Cardiac fibroblast (primary cell): ENCODE results near the gene DQX1.

Experiments
- DNase-seq, 2 donors: peaks; one replicate each; pipeline versions ENCODE4 v3.0.0 to v3.0.0-alpha.2; 2010; ENCODE audit warnings: low read depth in 2 of 2
- H3K4me3 ChIP-seq, 2 donors: replicated peaks in 1 of 2; 1 replicate in 1 of 2; 2 replicates in 1 of 2; pipeline ENCODE4 v1.5.1; 2011; ENCODE audit warnings: low read depth in 2 of 2, low read length in 2 of 2, mild to moderate bottlenecking in 2 of 2, moderate library complexity in 1 of 2
- TF ChIP-seq, protein P1 (sequence below): IDR thresholded peaks from one replicate; pipeline ENCODE4 v1.5.1; 2011; ENCODE audit warnings: low read depth, mild to moderate bottlenecking, low read length, inconsistent platforms

The DQX1 gene

DNA sequence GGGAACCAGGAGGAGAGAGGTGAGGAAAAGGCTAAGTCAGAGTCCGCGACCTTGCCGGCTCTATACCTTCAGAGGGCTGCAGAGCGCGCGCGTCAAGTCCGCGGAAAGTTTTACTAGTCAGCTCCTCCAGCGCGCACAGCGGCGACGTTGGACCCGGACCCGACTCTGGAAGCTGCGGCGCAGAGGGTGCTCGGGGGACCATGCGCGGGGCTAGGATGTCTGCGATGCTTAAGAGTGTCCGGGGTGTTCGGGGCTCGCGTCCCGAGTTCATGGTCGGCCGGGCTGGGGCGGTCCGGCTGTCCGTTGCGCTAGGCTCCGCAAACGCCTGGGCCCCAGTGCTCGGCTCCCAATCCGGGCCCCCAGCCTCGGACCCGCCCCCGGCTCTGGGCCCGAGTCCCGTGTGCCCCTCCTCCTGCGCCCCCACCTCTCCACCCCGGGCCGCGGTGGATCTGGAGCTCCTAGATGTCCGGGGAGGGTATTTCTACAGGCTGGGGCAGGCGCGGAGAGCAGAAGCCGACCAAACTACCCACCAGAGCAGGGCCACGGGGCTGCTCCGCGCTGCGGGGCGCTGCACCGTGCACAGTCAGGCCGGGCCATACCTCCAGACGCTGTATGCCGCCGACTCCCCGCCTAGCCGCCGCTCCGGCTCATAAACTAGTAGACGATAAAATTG, 26.6 kb downstream of the DQX1 start, which contains the start of gene LBX2:
Gene LBX2, minus strand, starts transcription at position 337 of the 673 bp plus-strand sequence. Its CDS starts 66 bp downstream, at position 271.
- TF ChIP-seq, protein P1, sequence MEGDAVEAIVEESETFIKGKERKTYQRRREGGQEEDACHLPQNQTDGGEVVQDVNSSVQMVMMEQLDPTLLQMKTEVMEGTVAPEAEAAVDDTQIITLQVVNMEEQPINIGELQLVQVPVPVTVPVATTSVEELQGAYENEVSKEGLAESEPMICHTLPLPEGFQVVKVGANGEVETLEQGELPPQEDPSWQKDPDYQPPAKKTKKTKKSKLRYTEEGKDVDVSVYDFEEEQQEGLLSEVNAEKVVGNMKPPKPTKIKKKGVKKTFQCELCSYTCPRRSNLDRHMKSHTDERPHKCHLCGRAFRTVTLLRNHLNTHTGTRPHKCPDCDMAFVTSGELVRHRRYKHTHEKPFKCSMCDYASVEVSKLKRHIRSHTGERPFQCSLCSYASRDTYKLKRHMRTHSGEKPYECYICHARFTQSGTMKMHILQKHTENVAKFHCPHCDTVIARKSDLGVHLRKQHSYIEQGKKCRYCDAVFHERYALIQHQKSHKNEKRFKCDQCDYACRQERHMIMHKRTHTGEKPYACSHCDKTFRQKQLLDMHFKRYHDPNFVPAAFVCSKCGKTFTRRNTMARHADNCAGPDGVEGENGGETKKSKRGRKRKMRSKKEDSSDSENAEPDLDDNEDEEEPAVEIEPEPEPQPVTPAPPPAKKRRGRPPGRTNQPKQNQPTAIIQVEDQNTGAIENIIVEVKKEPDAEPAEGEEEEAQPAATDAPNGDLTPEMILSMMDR: no peak
- peak; percentile 33 to 35 for DNase-seq
- peak within 1 kb of the TSS; percentile 35 to 39 for H3K4me3 ChIP-seq

DNA sequence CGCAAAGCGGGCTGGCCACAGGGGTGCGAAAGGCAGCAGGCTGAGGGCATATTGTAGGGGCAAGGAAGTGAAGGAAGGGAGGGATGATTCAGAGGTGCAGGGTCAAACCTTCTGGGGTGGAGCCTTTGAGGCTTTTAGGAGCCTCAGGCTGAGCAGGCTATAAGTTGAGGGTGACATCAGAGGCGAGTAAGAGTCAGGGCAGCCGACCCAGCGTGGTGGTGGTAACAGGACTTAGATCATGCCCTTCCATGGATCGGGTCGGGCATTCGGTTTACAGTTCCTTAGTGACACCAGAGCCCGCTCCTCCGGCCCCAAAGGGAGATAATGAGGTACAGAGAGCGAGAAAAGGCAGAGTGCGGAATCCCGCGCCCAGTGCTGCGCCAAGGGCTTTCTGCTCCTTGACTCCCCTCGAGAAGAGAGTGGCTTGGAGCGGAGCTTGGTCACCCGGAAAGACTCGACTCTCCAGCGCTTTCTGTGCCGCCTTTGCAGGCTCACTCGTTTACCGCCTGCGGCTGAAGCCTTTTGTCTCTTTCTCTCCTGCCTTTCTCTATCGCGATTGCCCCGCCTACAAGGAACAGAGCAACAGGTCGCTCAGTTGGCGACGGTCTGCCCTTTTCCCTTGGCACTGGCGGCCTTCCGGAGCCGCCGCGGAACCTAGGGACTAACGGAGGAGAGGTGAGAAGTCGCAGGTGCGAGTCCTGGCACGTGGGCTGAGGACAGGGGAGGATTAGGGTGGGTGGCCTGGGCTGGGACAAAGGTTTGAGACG, 27.3 kb downstream of the DQX1 start:
- DNase-seq: peak in 1 of 2 donors; percentile 43
- H3K4me3 ChIP-seq: peak overlapping the region; percentile 35 to 39
- TF ChIP-seq, protein P1: no peak

DNA sequence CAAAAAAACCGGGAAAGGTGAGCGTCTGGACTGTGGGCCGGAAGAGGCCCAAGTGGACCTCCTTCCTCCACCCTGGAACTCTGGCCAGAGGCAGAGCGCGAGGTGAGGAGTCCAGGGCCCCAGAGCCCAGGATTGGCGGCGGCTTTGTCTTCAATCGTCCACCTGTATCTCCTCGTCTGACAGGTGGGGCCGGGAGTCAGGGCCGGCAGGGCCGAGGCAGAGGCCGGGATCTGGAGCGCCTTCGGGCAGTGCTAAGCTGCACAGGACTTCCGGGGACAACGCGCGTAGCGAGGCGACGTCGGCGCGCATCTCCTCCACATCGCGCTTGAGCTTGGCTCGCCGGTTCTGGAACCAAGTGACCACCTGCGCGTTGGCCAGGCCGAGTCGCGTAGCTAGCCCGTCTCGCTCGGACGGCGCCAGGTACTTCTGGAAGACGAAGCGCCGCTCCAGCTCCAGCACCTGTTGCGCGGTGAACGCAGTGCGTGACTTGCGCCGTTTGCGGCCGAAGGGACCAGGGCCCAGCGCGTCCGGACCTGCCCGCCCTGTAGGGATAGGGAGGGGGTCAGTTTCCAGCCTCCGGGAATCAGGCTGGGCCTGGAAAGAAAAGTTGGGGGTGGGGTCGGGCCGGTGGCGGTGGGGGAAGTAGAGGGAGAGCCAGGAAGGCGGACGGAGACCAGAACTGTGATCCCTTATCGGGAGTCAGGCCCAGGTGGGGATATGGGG, 28.1 kb downstream of the DQX1 start:
- H3K4me3 ChIP-seq: peak overlapping the region; percentile 35 to 39
- TF ChIP-seq, protein P1: no peak
- DNase-seq: peak in 1 of 2 donors; percentile 14

DNA sequence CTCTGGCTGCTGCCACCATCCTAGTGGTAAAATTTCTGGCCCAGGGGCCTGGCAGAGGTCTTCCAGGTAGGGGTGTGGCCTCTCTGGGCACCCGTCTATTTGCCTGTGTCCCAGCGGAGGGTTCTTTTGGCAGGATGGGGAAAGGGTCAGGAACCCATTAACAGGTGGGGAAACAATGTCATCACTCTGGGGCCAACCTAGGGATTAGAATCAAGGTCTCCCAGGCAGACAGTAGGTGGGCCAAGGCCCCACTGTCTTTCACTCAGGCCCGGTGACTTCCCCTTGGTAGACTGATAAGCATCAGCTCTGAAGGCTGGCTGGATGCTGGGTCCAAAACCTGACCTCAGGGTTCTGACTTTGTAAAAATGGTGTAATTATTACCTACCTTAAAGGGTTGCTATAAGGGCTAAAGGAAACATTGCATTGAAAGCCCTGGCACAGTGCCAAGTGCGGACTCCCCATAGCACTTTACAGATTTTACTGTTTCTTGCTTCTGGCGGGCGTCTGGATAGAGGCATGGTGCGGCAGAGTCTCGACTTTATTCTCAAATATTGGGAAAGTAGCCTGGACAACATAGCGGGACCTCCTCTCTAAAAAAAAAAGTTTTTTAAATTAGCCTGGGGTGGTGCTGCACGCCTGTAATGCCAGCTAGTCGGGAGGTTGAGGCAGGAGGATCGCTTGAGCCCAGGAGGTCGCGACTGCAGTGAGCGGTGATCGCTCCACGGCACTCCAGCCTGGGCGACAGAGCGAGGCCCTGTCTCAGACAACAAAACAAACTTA, 28.8 kb downstream of the DQX1 start:
- no peak overlapping the region for H3K4me3 ChIP-seq
- DNase-seq: no peak
- TF ChIP-seq, protein P1: no peak

DNA sequence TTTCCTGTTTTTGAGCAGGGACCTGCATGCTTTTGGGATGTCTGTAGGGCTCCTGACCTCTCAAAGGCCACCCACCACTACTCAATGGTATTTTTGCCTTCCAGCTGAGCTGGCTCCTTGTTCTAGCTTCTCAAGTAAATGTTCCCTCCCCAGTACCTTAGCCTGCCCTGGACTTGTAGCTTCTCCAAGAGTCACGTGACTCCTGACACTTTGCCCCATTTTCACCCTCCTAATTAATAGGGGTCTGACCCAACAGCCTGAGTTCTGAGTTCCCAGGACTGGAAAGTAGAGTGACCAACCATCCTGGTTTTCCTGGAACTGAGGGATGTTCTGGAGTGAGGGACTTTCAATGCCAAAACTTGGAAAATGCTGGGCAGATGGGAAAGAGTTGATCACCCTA, 30.6 kb downstream of the DQX1 start:
- TF ChIP-seq, protein P1: no peak
- no peak for DNase-seq

GRCh38 chr2:74493546-74493945, 32.5 kb downstream of the DQX1 start:
- TF ChIP-seq, protein P1: no peak
- no peak overlapping the region for H3K4me3 ChIP-seq
- peak in 1 of 2 donors; percentile 27 for DNase-seq

More for the DNA sequence above, 30.6 kb downstream of the DQX1 start:
- H3K4me3 ChIP-seq: no peak overlapping the region
